ENCODE data around the gene IGF2BP3.

The IGF2BP3 gene

GRCh38 chr7:23396222-23397015, 73.9 kb downstream of the IGF2BP3 start:
- Histone ChIP-seq H3K36me3 (ENCODE audit: control insufficient read depth, insufficient read depth, low read length) (peaks cover 39% of the 10 kb centered on the region), H3K27ac (ENCODE audit: low read depth, low read length, severe bottlenecking) (no peak overlapping the region)
- 96 to 100% methylated on average over 1 to 3 of the region's 3 CpGs for WGBS, 2 experiments (ENCODE audit: insufficient coverage in 2 of 2)

GRCh38 chr7:23394488-23395171, 75.7 kb downstream of the IGF2BP3 start:
- Histone ChIP-seq H3K27ac (ENCODE audit: low read depth, low read length, severe bottlenecking) (no peak overlapping the region), H3K4me1 (ENCODE audit: control insufficient read depth, insufficient read depth, low read length, poor library complexity, severe bottlenecking) (peaks cover 4% of the 10 kb centered on the region), H3K9me3 (ENCODE audit: control insufficient read depth, low read length) (no peaks in the 10 kb centered on the region), H3K36me3 (ENCODE audit: control insufficient read depth, insufficient read depth, low read length) (peaks cover 46% of the 10 kb centered on the region), H3K4me3 (ENCODE audit: extremely low read depth, insufficient read depth, low read length, poor library complexity, severe bottlenecking) (no peak overlapping the region)
- 80% methylated on average over 1 of the region's 3 CpGs; no CpG with 5 or more reads in 1 of the 2 experiments for WGBS, 2 experiments (ENCODE audit: insufficient coverage in 2 of 2)

More at GRCh38 chr7:23396222-23397015, 73.9 kb downstream of the IGF2BP3 start:
- Histone ChIP-seq H3K4me3 (ENCODE audit: extremely low read depth, insufficient read depth, low read length, poor library complexity, severe bottlenecking) (no peak overlapping the region), H3K9me3 (ENCODE audit: control insufficient read depth, low read length) (no peaks in the 10 kb centered on the region), H3K4me1 (ENCODE audit: control insufficient read depth, insufficient read depth, low read length, poor library complexity, severe bottlenecking) (peaks cover 4% of the 10 kb centered on the region)

- no peak overlapping the region for H3K4me3 ChIP-seq (ENCODE audit: extremely low read depth, insufficient read depth, low read length, poor library complexity, severe bottlenecking)
- peaks cover 4% of the 10 kb centered on the region for H3K4me1 ChIP-seq (ENCODE audit: control insufficient read depth, insufficient read depth, low read length, poor library complexity, severe bottlenecking)
- H3K27ac ChIP-seq (ENCODE audit: low read depth, low read length, severe bottlenecking), result no peak overlapping the region
- WGBS, 2 experiments (ENCODE audit: insufficient coverage in 2 of 2), result 100% methylated on average over 2 of the region's 3 CpGs
- H3K9me3 ChIP-seq (ENCODE audit: control insufficient read depth, low read length), result no peaks in the 10 kb centered on the region
- H3K36me3 ChIP-seq (ENCODE audit: control insufficient read depth, insufficient read depth, low read length), result peaks cover 52% of the 10 kb centered on the region
Measured at GRCh38 chr7:23393636-23394035, 76.7 kb downstream of the IGF2BP3 start.

GRCh38 chr7:23389701-23390100, 80.6 kb downstream of the IGF2BP3 start:
- WGBS, 2 experiments (ENCODE audit: insufficient coverage in 2 of 2), result 89 to 100% methylated on average over 1 of the region's 3 CpGs
- H3K9me3 ChIP-seq (ENCODE audit: control insufficient read depth, low read length), result no peaks in the 10 kb centered on the region
- no peak overlapping the region for H3K27ac ChIP-seq (ENCODE audit: low read depth, low read length, severe bottlenecking)
- no peak overlapping the region for H3K4me3 ChIP-seq (ENCODE audit: extremely low read depth, insufficient read depth, low read length, poor library complexity, severe bottlenecking)
- no peaks in the 10 kb centered on the region for H3K4me1 ChIP-seq (ENCODE audit: control insufficient read depth, insufficient read depth, low read length, poor library complexity, severe bottlenecking)
- peaks cover 64% of the 10 kb centered on the region for H3K36me3 ChIP-seq (ENCODE audit: control insufficient read depth, insufficient read depth, low read length)

GRCh38 chr7:23387583-23387982, 82.7 kb downstream of the IGF2BP3 start:
- Histone ChIP-seq H3K4me1 (ENCODE audit: control insufficient read depth, insufficient read depth, low read length, poor library complexity, severe bottlenecking) (no peaks in the 10 kb centered on the region), H3K4me3 (ENCODE audit: extremely low read depth, insufficient read depth, low read length, poor library complexity, severe bottlenecking) (no peak overlapping the region), H3K27ac (ENCODE audit: low read depth, low read length, severe bottlenecking) (no peak overlapping the region), H3K9me3 (ENCODE audit: control insufficient read depth, low read length) (no peaks in the 10 kb centered on the region), H3K36me3 (ENCODE audit: control insufficient read depth, insufficient read depth, low read length) (peaks cover 54% of the 10 kb centered on the region)
- WGBS, 2 experiments (ENCODE audit: insufficient coverage in 2 of 2), result no CpG with 5 or more reads among the region's 1 CpG

- Histone ChIP-seq H3K9me3 (ENCODE audit: control insufficient read depth, low read length) (no peaks in the 10 kb centered on the region), H3K27ac (ENCODE audit: low read depth, low read length, severe bottlenecking) (no peak overlapping the region), H3K4me1 (ENCODE audit: control insufficient read depth, insufficient read depth, low read length, poor library complexity, severe bottlenecking) (no peaks in the 10 kb centered on the region), H3K4me3 (ENCODE audit: extremely low read depth, insufficient read depth, low read length, poor library complexity, severe bottlenecking) (no peak overlapping the region), H3K36me3 (ENCODE audit: control insufficient read depth, insufficient read depth, low read length) (peaks cover 39% of the 10 kb centered on the region)
- WGBS, 2 experiments (ENCODE audit: insufficient coverage in 2 of 2), result no CpG with 5 or more reads among the region's 1 CpG
Measured at GRCh38 chr7:23385140-23385539, 85.2 kb downstream of the IGF2BP3 start.

- WGBS, 2 experiments (ENCODE audit: insufficient coverage in 2 of 2), result 88% methylated on average over 1 of the region's 2 CpGs; no CpG with 5 or more reads in 1 of the 2 experiments
- no peaks in the 10 kb centered on the region for H3K9me3 ChIP-seq (ENCODE audit: control insufficient read depth, low read length)
- H3K27ac ChIP-seq (ENCODE audit: low read depth, low read length, severe bottlenecking), result no peak overlapping the region
- H3K4me3 ChIP-seq (ENCODE audit: extremely low read depth, insufficient read depth, low read length, poor library complexity, severe bottlenecking), result no peak overlapping the region
- no peaks in the 10 kb centered on the region for H3K4me1 ChIP-seq (ENCODE audit: control insufficient read depth, insufficient read depth, low read length, poor library complexity, severe bottlenecking)
- H3K36me3 ChIP-seq (ENCODE audit: control insufficient read depth, insufficient read depth, low read length), result peaks cover 29% of the 10 kb centered on the region
Measured at GRCh38 chr7:23383225-23383624, 87.1 kb downstream of the IGF2BP3 start.

- H3K36me3 ChIP-seq (ENCODE audit: control insufficient read depth, insufficient read depth, low read length), result peaks cover 16% of the 10 kb centered on the region
- H3K4me1 ChIP-seq (ENCODE audit: control insufficient read depth, insufficient read depth, low read length, poor library complexity, severe bottlenecking), result no peaks in the 10 kb centered on the region
- no peaks in the 10 kb centered on the region for H3K9me3 ChIP-seq (ENCODE audit: control insufficient read depth, low read length)
- H3K4me3 ChIP-seq (ENCODE audit: extremely low read depth, insufficient read depth, low read length, poor library complexity, severe bottlenecking), result no peak overlapping the region
- H3K27ac ChIP-seq (ENCODE audit: low read depth, low read length, severe bottlenecking), result no peak overlapping the region
- WGBS, 2 experiments (ENCODE audit: insufficient coverage in 2 of 2), result 90 to 92% methylated on average over 3 of the region's 3 CpGs
Measured at GRCh38 chr7:23380961-23381360, 89.3 kb downstream of the IGF2BP3 start.

- H3K27ac ChIP-seq (ENCODE audit: low read depth, low read length, severe bottlenecking), result no peak overlapping the region
- 91 to 100% methylated on average over 4 of the region's 4 CpGs for WGBS, 2 experiments (ENCODE audit: insufficient coverage in 2 of 2)
- H3K4me3 ChIP-seq (ENCODE audit: extremely low read depth, insufficient read depth, low read length, poor library complexity, severe bottlenecking), result no peak overlapping the region
Measured at GRCh38 chr7:23380556-23380955, 89.7 kb downstream of the IGF2BP3 start.

GRCh38 chr7:23378996-23379395, 91.3 kb downstream of the IGF2BP3 start:
- Histone ChIP-seq H3K9me3 (ENCODE audit: control insufficient read depth, low read length) (no peaks in the 10 kb centered on the region), H3K4me1 (ENCODE audit: control insufficient read depth, insufficient read depth, low read length, poor library complexity, severe bottlenecking) (no peaks in the 10 kb centered on the region), H3K4me3 (ENCODE audit: extremely low read depth, insufficient read depth, low read length, poor library complexity, severe bottlenecking) (no peak overlapping the region), H3K27ac (ENCODE audit: low read depth, low read length, severe bottlenecking) (no peak overlapping the region), H3K36me3 (ENCODE audit: control insufficient read depth, insufficient read depth, low read length) (peaks cover 27% of the 10 kb centered on the region)
- no CpG with 5 or more reads among the region's 1 CpG for WGBS, 2 experiments (ENCODE audit: insufficient coverage in 2 of 2)

More at GRCh38 chr7:23380556-23380955, 89.7 kb downstream of the IGF2BP3 start:
- Histone ChIP-seq H3K4me1 (ENCODE audit: control insufficient read depth, insufficient read depth, low read length, poor library complexity, severe bottlenecking) (no peaks in the 10 kb centered on the region), H3K36me3 (ENCODE audit: control insufficient read depth, insufficient read depth, low read length) (peaks cover 17% of the 10 kb centered on the region), H3K9me3 (ENCODE audit: control insufficient read depth, low read length) (no peaks in the 10 kb centered on the region)

- no peak overlapping the region for H3K4me3 ChIP-seq (ENCODE audit: extremely low read depth, insufficient read depth, low read length, poor library complexity, severe bottlenecking)
- WGBS, 2 experiments (ENCODE audit: insufficient coverage in 2 of 2), result 90% methylated on average over 2 of the region's 3 CpGs; no CpG with 5 or more reads in 1 of the 2 experiments
- H3K4me1 ChIP-seq (ENCODE audit: control insufficient read depth, insufficient read depth, low read length, poor library complexity, severe bottlenecking), result no peaks in the 10 kb centered on the region
- peaks cover 23% of the 10 kb centered on the region for H3K36me3 ChIP-seq (ENCODE audit: control insufficient read depth, insufficient read depth, low read length)
- H3K27ac ChIP-seq (ENCODE audit: low read depth, low read length, severe bottlenecking), result no peak overlapping the region
- no peaks in the 10 kb centered on the region for H3K9me3 ChIP-seq (ENCODE audit: control insufficient read depth, low read length)
Measured at GRCh38 chr7:23377134-23377533, 93.2 kb downstream of the IGF2BP3 start.
